Mammary epithelial cell (primary cell): ENCODE measurements around the gene IGHMBP2.

Experiments
- EZH2 ChIP-seq: IDR thresholded peaks from 2 replicates; pipeline ENCODE4 v1.6.1; 2012; ENCODE audit warnings: low read length, inconsistent platforms, borderline replicate concordance
- TF ChIP-seq, protein P1 (sequence below), 2 donors: IDR thresholded peaks in 1 of 2; conservative IDR thresholded peaks in 1 of 2; 2 replicates each; pipeline ENCODE4 v1.5.1; 2011 to 2012; ENCODE audit warnings: inconsistent platforms in 2 of 2, low read length in 2 of 2, mild to moderate bottlenecking in 2 of 2, control low read depth in 1 of 2, low read depth in 1 of 2; ENCODE audit not compliant: insufficient read depth in 1 of 2; ENCODE audit errors: extremely low read depth in 1 of 2

DNA sequence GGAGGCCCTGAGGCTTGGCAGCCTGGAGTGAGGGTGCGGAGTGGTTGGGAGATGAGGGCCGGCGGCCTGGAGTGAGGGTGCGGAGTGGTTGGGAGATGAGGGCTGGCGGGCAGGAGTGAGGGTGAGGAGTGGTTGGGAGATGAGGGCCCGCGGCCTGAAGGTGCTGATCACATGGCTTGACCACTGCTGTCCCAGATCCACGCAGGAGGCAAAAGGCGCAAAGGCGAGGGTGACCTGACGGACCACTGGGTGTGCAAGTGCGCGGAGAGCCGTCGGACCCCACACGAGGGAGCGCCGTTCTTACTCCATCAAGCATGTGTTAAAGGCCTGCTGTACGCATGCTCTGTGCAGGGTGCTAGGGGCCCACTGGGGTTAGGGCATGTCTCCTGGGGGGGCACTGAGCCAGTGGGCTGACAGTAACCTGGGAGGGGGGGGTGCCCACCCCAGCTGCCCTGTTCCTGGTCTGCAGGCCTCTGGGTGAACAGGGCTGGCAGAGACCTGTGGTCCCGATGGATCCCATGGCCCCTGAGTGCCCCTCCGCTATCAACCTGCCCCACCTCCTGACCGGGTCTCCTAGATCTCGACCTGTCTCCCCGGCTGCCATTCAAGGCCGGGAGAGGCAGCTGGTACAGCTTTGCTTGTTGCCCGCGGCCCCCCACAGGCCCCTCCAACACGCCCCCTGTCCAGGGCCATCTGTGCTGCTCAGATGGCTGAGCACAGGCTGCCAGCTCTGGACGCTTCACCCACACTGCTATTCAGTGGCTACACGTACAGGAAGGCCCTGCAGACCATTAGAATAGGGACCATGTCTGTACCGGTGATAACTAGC lies 56.0 kb downstream of the IGHMBP2 start:
- TF ChIP-seq, protein P1, sequence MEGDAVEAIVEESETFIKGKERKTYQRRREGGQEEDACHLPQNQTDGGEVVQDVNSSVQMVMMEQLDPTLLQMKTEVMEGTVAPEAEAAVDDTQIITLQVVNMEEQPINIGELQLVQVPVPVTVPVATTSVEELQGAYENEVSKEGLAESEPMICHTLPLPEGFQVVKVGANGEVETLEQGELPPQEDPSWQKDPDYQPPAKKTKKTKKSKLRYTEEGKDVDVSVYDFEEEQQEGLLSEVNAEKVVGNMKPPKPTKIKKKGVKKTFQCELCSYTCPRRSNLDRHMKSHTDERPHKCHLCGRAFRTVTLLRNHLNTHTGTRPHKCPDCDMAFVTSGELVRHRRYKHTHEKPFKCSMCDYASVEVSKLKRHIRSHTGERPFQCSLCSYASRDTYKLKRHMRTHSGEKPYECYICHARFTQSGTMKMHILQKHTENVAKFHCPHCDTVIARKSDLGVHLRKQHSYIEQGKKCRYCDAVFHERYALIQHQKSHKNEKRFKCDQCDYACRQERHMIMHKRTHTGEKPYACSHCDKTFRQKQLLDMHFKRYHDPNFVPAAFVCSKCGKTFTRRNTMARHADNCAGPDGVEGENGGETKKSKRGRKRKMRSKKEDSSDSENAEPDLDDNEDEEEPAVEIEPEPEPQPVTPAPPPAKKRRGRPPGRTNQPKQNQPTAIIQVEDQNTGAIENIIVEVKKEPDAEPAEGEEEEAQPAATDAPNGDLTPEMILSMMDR (conservative IDR thresholded peaks at IDR 0.05 in 1 of 2, IDR thresholded peaks at IDR 0.05 in 1 of 2; ENCODE audit: extremely low read depth in 1 of 2, insufficient read depth in 1 of 2, low read depth in 1 of 2, low read length in 2 of 2): no peak
- no peak for TF ChIP-seq EZH2
